K562 (cell line): Measurements from ENCODE around the gene B9D2. TPM values are rescaled to one million over a fixed set of nuclear protein-coding genes. Genes with fewer than 3 reads are reported as not detected.
A peak's percentile ranks its signal among the peaks of the same experiment; 100 is the strongest.

Experiments used
- ATAC-seq: fragments of 200-7000 bp; cut with Tn5 transposase; 3 replicates; pipeline ENCODE4 v1.9.1; 2020; ENCODE audit warnings: moderate library complexity
- BruUV-seq: library from RNA; stranded (reverse); fragments of 400-500 nt; replicated peaks from 2 replicates; lab custom pipeline; 2021; lab: Mats Ljungman, UMichigan
- CTCF ChIA-PET: fragments of 300-600 bp; formaldehyde crosslinking; extraction: SDS; loops from one replicate; lab custom pipeline; 2021; ENCODE audit warnings: low intra/inter-chr PET ratio; lab: Yijun Ruan, JAX
- POLR2A ChIA-PET: fragments of 300-600, 350-650 bp; sonication (Branson Sonifier 250); formaldehyde crosslinking; extraction: SDS; loops from one replicate; lab custom pipeline; 2021; ENCODE audit warnings: antibody characterized with exemption, inconsistent platforms; lab: Yijun Ruan, JAX
- DNase-seq, 4 experiments: peaks; one replicate each; pipeline versions ENCODE4 v3.0.0 to v3.0.0-alpha.2; 2011 to 2018; ENCODE audit warnings: low spot score in 3 of 4, mixed read lengths in 3 of 4; ENCODE audit errors: extremely low read depth in 1 of 4
- FAIRE-seq: peaks from 2 replicates; lab custom pipeline; 2011; peaks lifted over from hg19 to GRCh38; lab: Jason Lieb, UNC
- H2AFZ ChIP-seq: 2 replicates; pipeline ENCODE4 v1.6.0; 2011; ENCODE audit warnings: low read depth, low read length, control low read depth, inconsistent platforms
- H3K27ac ChIP-seq: fragments of 200-600 bp; 3 replicates; pipeline ENCODE4 v1.8.0; 2011; ENCODE audit warnings: low read depth, mild to moderate bottlenecking, control low read depth, inconsistent platforms, low read length, moderate library complexity, mixed read lengths; ENCODE audit errors: extremely low read depth
- H3K27me3 ChIP-seq, 2 experiments: fragments of 300-600 bp in 1 of 2; 2 replicates in 1 of 2; 3 replicates in 1 of 2; pipeline versions ENCODE4 v1.6.0 to v1.8.0; 2011; ENCODE audit warnings: inconsistent platforms in 2 of 2, low read length in 2 of 2, mild to moderate bottlenecking in 1 of 2, mixed read lengths in 1 of 2, moderate library complexity in 1 of 2; ENCODE audit not compliant: control insufficient read depth in 2 of 2, insufficient read depth in 2 of 2
- H3K36me3 ChIP-seq: fragments of 300-600 bp; 3 replicates; pipeline ENCODE4 v1.8.0; 2011; ENCODE audit warnings: mild to moderate bottlenecking, low read length, inconsistent platforms; ENCODE audit not compliant: control insufficient read depth, insufficient read depth
- H3K4me1 ChIP-seq, 2 experiments: fragments of 200-600 bp in 1 of 2; replicated peaks in 1 of 2; 2 replicates in 1 of 2; 3 replicates in 1 of 2; pipeline versions ENCODE4 v1.5.1 to v1.8.0; 2011; ENCODE audit warnings: inconsistent platforms in 2 of 2, low read length in 2 of 2, mild to moderate bottlenecking in 1 of 2, mixed read lengths in 1 of 2, moderate library complexity in 1 of 2; ENCODE audit not compliant: control insufficient read depth in 2 of 2, insufficient read depth in 2 of 2
- H3K4me2 ChIP-seq: 2 replicates; pipeline ENCODE4 v1.6.1; 2011; ENCODE audit warnings: low read length, control low read depth, inconsistent platforms, mixed read lengths; ENCODE audit not compliant: insufficient read depth
- H3K4me3 ChIP-seq: fragments of 200-600 bp; sonication (generic), shearing (Covaris generic); 2 replicates; pipeline ENCODE4 v1.5.1; 2016; ENCODE audit warnings: control low read depth, inconsistent platforms
- H3K79me2 ChIP-seq: fragments of 200-600 bp; 3 replicates; pipeline ENCODE4 v1.8.0; 2011; ENCODE audit warnings: low read length, inconsistent platforms; ENCODE audit not compliant: control insufficient read depth, insufficient read depth
- H3K9ac ChIP-seq, 2 experiments: 2 replicates each; pipeline versions ENCODE4 v1.6.0 to v1.6.1; 2011; ENCODE audit warnings: low read depth in 2 of 2, low read length in 2 of 2, control low read depth in 1 of 2, inconsistent platforms in 1 of 2, mild to moderate bottlenecking in 1 of 2, mixed read lengths in 1 of 2; ENCODE audit not compliant: insufficient read depth in 1 of 2
- H3K9me1 ChIP-seq: one replicate; pipeline ENCODE4 v1.6.0; 2011; ENCODE audit warnings: inconsistent platforms, mild to moderate bottlenecking, low read length, moderate library complexity; ENCODE audit not compliant: control insufficient read depth, insufficient read depth
- H3K9me3 ChIP-seq: replicated peaks from 2 replicates; pipeline ENCODE4 v1.5.1; 2011; ENCODE audit warnings: low read depth, low read length, inconsistent platforms; ENCODE audit not compliant: control insufficient read depth, insufficient read depth
- H4K20me1 ChIP-seq: replicated peaks from 2 replicates; pipeline ENCODE4 v1.6.1; 2011; ENCODE audit warnings: low read length, inconsistent platforms, mixed read lengths; ENCODE audit not compliant: control insufficient read depth, insufficient read depth
- CHCHD3 ChIP-seq: fragments of 250-450 bp; sonication (Bioruptor Pico); IDR thresholded peaks from 2 replicates; pipeline ENCODE4 v2.1.2; 2022; ENCODE audit warnings: mild to moderate bottlenecking
- ETS2 ChIP-seq: IDR thresholded peaks from 2 replicates; pipeline ENCODE4 v1.6.1; 2016; ENCODE audit warnings: borderline replicate concordance, missing genetic modification characterization, mild to moderate bottlenecking, moderate library complexity, missing compliant biosample characterization; ENCODE audit not compliant: poor library complexity, severe bottlenecking
- ZNF589 ChIP-seq: fragments of 200-800 bp; sonication (Bioruptor generic); IDR thresholded peaks from 2 replicates; pipeline ENCODE4 v1.6.1; 2016; ENCODE audit warnings: low read depth, missing genetic modification characterization, missing compliant biosample characterization
- WGBS: fragments of 100-300 bp; shearing (Covaris generic); methylation state at CpG from one replicate; pipeline ENCODE4 v1.1.6; 2016; ENCODE audit warnings: low coverage, mixed read lengths; ENCODE audit not compliant: insufficient coverage; ENCODE audit errors: missing lambda C conversion rate; 5-methylcytosine and 5-hydroxymethylcytosine counted together
- in situ Hi-C: fragments of 300-500 bp; cut with MboI; formaldehyde crosslinking; loops from 4 replicates; pipeline ENCODE4 v1.15.0; 2018; ENCODE audit warnings: inconsistent platforms, mixed read lengths
- intact Hi-C: fragments of 100-400 bp; cut with micrococcal nuclease; formaldehyde crosslinking; loops from 2 replicates; pipeline ENCODE4 v1.14.2; 2022
- polyA plus RNA-seq, 8 experiments: library from polyadenylated mRNA; depleted of rRNA in 4 of 8; stranded (reverse) in 5 of 8; unstranded in 3 of 8; fragments of >200 nt; fragmentation: Nextera tagmentation in 2 of 8; fragmentation: Illumina TruSeq in 1 of 8; extraction: Ambion mirVana in 2 of 8; extraction: Trizol in 1 of 8; gene quantifications; 2 replicates each; pipeline versions ENCODE4 v1.2.1 to v1.2.3, GENCODE V29; 2011 to 2014; ENCODE audit warnings: inconsistent platforms in 1 of 8, missing spikeins in 1 of 8
- total RNA-seq, 7 experiments: library from RNA; depleted of rRNA in 6 of 7; stranded (reverse); fragments of >200 nt in 6 of 7; fragmentation: Illumina TruSeq in 2 of 7; extraction: Trizol in 2 of 7; gene quantifications; 2 replicates each; pipeline versions ENCODE4 v1.2.1 to v1.2.3, GENCODE V29; 2011 to 2021; ENCODE audit warnings: low replicate concordance in 1 of 7

Gene B9D2
- total and polyA plus RNA-seq, 9 of the 15 experiments (the other 6 are each of a cell fraction or from before 2014, with no cell fraction given), result 0.83 to 6.9 (median 2.8) TPM

DNA sequence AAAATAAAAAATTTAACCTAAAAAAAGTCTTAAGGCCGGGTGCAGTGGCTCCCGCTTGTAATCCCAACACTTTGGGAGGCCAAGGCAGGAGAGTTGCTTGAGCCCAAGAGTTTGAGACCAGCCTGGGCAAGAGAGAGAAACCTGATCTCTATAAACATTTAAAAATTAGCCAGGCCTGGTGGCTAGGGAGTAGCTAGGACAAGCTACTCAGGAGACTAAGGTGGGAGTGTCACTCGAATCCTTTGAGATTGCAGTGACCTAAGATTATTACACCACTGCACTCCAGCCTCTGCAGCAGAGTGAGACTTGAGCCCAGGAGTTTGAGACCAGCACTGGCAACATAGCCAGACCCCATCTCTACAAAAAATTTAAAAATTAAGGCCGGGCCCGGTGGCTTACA, 52.9 kb downstream of the B9D2 start:
- H3K27me3 ChIP-seq, result no peaks in the 10 kb centered on the region
- intact Hi-C loops, result no loop called here
- H3K9me3 ChIP-seq, result no peaks in the 10 kb centered on the region
- peaks cover 3% of the 10 kb centered on the region; the same call in 1 of the 2 replicates for H4K20me1 ChIP-seq
- peaks cover 50% of the 10 kb centered on the region for H3K36me3 ChIP-seq
- peak in 1 of 4 experiments; percentile 36 for DNase-seq
- TF ChIP-seq ETS2 (tag), result no peak
- TF ChIP-seq ZNF589 (CRISPR knock-in tag), result 0 out of 2 replicates have a peak, but pooled peaks have one; percentile 14
- TF ChIP-seq CHCHD3 (CRISPR knock-in tag), result no peak
- TF ChIP-seq, all 486 proteins: peak for 1
- H3K4me3 ChIP-seq, result peak overlapping the region; percentile 67
- peak overlapping the region; percentile 88; the same call in 1 of the 3 replicates for H3K27ac ChIP-seq
- H3K9me1 ChIP-seq, result no peaks in the 10 kb centered on the region
- POLR2A ChIA-PET, result interaction anchor here (0.6 to 1.2 kb wide), 5 partner anchors 11 to 736 kb away, joined by 3 to 7 read pairs (median 3); no protein-coding TSS in a partner anchor
- FAIRE-seq, result no peak
- CTCF ChIA-PET, result no interaction called here
- peak overlapping the region; percentile 91 for H3K4me2 ChIP-seq
- peak overlapping the region; percentile 88 to 93; a peak in 3 of 4 replicates for H3K9ac ChIP-seq
- H3K4me1 ChIP-seq, result peaks cover 11 to 12% of the 10 kb centered on the region in 2 experiments; a peak in 4 of 5 replicates
- BruUV-seq, result no TSS peak
- 3% methylated on average over 5 of the region's 5 CpGs for WGBS
- ATAC-seq, result peak; percentile 21; the same call in 2 of the 3 replicates
- H2AFZ ChIP-seq, result no peak overlapping the region
- in situ Hi-C loops, result loop anchor here (25.0 kb wide), 1 partner anchor 251 kb away; no protein-coding TSS in a partner anchor
- H3K79me2 ChIP-seq, result peaks cover 34% of the 10 kb centered on the region
